NCI-H146 treated with DMSO at 0.1 percent for 48 hours (cell line): Measurements from ENCODE around the gene SIVA1.
A peak's percentile ranks its signal among the peaks of the same experiment; 100 is the strongest.

Experiments
- DNase-seq: peaks from one replicate; lab custom pipeline; 2025; ENCODE audit not compliant: unreplicated experiment; lab: John Stamatoyannopoulos, UW

SIVA1 gene

GRCh38 chr14:104734601-104734990, 18.4 kb upstream of the SIVA1 start:
- DNase-seq = no peak

- no peak for DNase-seq
Measured at GRCh38 chr14:104734991-104735779, 17.8 kb upstream of the SIVA1 start.

GRCh38 chr14:104735830-104736642, 16.9 kb upstream of the SIVA1 start:
- no peak for DNase-seq

GRCh38 chr14:104738375-104739019, 14.4 kb upstream of the SIVA1 start:
- DNase-seq = no peak

GRCh38 chr14:104739026-104739425, 13.9 kb upstream of the SIVA1 start:
- DNase-seq = no peak

- peak; percentile 48 for DNase-seq
Measured at GRCh38 chr14:104739546-104740516, 13.1 kb upstream of the SIVA1 start.

GRCh38 chr14:104741108-104741802, 11.7 kb upstream of the SIVA1 start:
- DNase-seq = no peak

GRCh38 chr14:104741803-104742251, 11.1 kb upstream of the SIVA1 start:
- DNase-seq = no peak

- no peak for DNase-seq
Measured at GRCh38 chr14:104742586-104743455, 10.1 kb upstream of the SIVA1 start.

GRCh38 chr14:104743461-104744380, 9.2 kb upstream of the SIVA1 start:
- no peak for DNase-seq

GRCh38 chr14:104744484-104744883, 8.5 kb upstream of the SIVA1 start:
- no peak for DNase-seq

GRCh38 chr14:104745431-104745830, 7.5 kb upstream of the SIVA1 start:
- DNase-seq = no peak

- no peak for DNase-seq
Measured at GRCh38 chr14:104746071-104746545, 6.8 kb upstream of the SIVA1 start.

- DNase-seq = no peak
Measured at GRCh38 chr14:104746934-104747481, 5.9 kb upstream of the SIVA1 start.

GRCh38 chr14:104747876-104748275, 5.1 kb upstream of the SIVA1 start:
- no peak for DNase-seq

GRCh38 chr14:104749111-104749649, 3.8 kb upstream of the SIVA1 start:
- DNase-seq = no peak

GRCh38 chr14:104750056-104750752, 2.7 kb upstream of the SIVA1 start:
- DNase-seq = no peak
